Mesendoderm (in vitro differentiated cells): ENCODE data around the gene CXCR6. TPM values are rescaled to one million over a fixed set of nuclear protein-coding genes. Genes with fewer than 3 reads are reported as not detected.

ENCODE experiments used
- DNase-seq: peaks from one replicate; pipeline ENCODE4 v3.0.0; 2013
- H2AK5ac ChIP-seq: 2 replicates; pipeline ENCODE4 v1.6.1; 2013; ENCODE audit warnings: low read length, inconsistent platforms
- H2BK120ac ChIP-seq: 2 replicates; pipeline ENCODE4 v1.6.1; 2013; ENCODE audit warnings: low read depth, mild to moderate bottlenecking, low read length, moderate library complexity, mixed read lengths
- H2BK15ac ChIP-seq: replicated peaks from 2 replicates; pipeline ENCODE4 v1.6.1; 2013; ENCODE audit warnings: low read depth, mild to moderate bottlenecking, moderate library complexity
- H2BK5ac ChIP-seq: 2 replicates; pipeline ENCODE4 v1.6.1; 2013; ENCODE audit warnings: low read length, inconsistent platforms
- H3K18ac ChIP-seq: 2 replicates; pipeline ENCODE4 v1.6.1; 2013; ENCODE audit warnings: mild to moderate bottlenecking, low read length, mixed read lengths
- H3K23ac ChIP-seq: one replicate; pipeline ENCODE4 v1.6.1; 2013; ENCODE audit warnings: low read length
- H3K27ac ChIP-seq: 2 replicates; pipeline ENCODE4 v1.5.1; 2013; ENCODE audit warnings: low read depth, mild to moderate bottlenecking, inconsistent platforms, low read length, moderate library complexity
- H3K27me3 ChIP-seq: 2 replicates; pipeline ENCODE4 v1.6.1; 2013; ENCODE audit warnings: low read length, control low read depth, mild to moderate bottlenecking, inconsistent platforms; ENCODE audit not compliant: insufficient read depth, poor library complexity
- H3K36me3 ChIP-seq: 2 replicates; pipeline ENCODE4 v1.6.1; 2013; ENCODE audit warnings: low read length, inconsistent platforms; ENCODE audit not compliant: control insufficient read depth, insufficient read depth
- H3K4ac ChIP-seq: one replicate; pipeline ENCODE4 v1.6.1; 2013; ENCODE audit warnings: low read depth, mild to moderate bottlenecking, low read length, moderate library complexity
- H3K4me1 ChIP-seq: 2 replicates; pipeline ENCODE4 v1.6.1; 2013; ENCODE audit warnings: low read depth, low read length, inconsistent platforms; ENCODE audit not compliant: control insufficient read depth
- H3K4me2 ChIP-seq: 2 replicates; pipeline ENCODE4 v1.6.1; 2013; ENCODE audit warnings: low read length
- H3K4me3 ChIP-seq: 2 replicates; pipeline ENCODE4 v1.5.1; 2013; ENCODE audit warnings: mild to moderate bottlenecking, low read length
- H3K56ac ChIP-seq: one replicate; pipeline ENCODE4 v1.6.1; 2013; ENCODE audit warnings: low read length
- H3K79me1 ChIP-seq: 2 replicates; pipeline ENCODE4 v1.6.1; 2013; ENCODE audit warnings: low read length, inconsistent platforms
- H3K79me2 ChIP-seq: 2 replicates; pipeline ENCODE4 v1.6.1; 2013; ENCODE audit warnings: mild to moderate bottlenecking, low read length; ENCODE audit not compliant: control insufficient read depth, insufficient read depth
- H3K9ac ChIP-seq: 2 replicates; pipeline ENCODE4 v1.6.1; 2013; ENCODE audit warnings: low read length, inconsistent platforms
- H4K5ac ChIP-seq: one replicate; pipeline ENCODE4 v1.6.1; 2013; ENCODE audit warnings: low read length
- H4K8ac ChIP-seq: one replicate; pipeline ENCODE4 v1.6.1; 2013; ENCODE audit warnings: low read depth, mild to moderate bottlenecking, control low read depth, low read length, moderate library complexity
- WGBS: extraction: QIAGEN DNeasy Blood & Tissue Kit; methylation state at CpG from one replicate; pipeline ENCODE4 v1.1.7; 2013; ENCODE audit warnings: low lambda C conversion rate, missing lambda C conversion rate; ENCODE audit not compliant: insufficient coverage; ENCODE audit errors: extremely low coverage; 5-methylcytosine and 5-hydroxymethylcytosine counted together
- polyA plus RNA-seq, 2 experiments: library from polyadenylated mRNA; stranded (reverse); fragments of 200-250 nt; gene quantifications; one replicate each; pipeline ENCODE4 v1.2.3, GENCODE V29; 2013

Gene CXCR6
- polyA plus RNA-seq (2013, experiment 1 of 2): not detected
- polyA plus RNA-seq (2013, experiment 2 of 2): not detected

- Histone ChIP-seq H2AK5ac (no peak within 1 kb of the TSS), H4K5ac (no peak within 1 kb of the TSS), H3K79me2 (no peaks in the 10 kb centered on the region), H3K36me3 (no peaks in the 10 kb centered on the region), H2BK5ac (no peak within 1 kb of the TSS), H3K18ac (no peak within 1 kb of the TSS), H2BK15ac (no peak within 1 kb of the TSS), H2BK120ac (no peak within 1 kb of the TSS), H3K9ac (no peak within 1 kb of the TSS), H3K4me2 (no peak within 1 kb of the TSS), H3K27me3 (no peaks in the 10 kb centered on the region), H3K27ac (no peak within 1 kb of the TSS), H3K56ac (no peak within 1 kb of the TSS), H3K79me1 (no peaks in the 10 kb centered on the region), H3K4me3 (no peak within 1 kb of the TSS), H4K8ac (no peak within 1 kb of the TSS), H3K4ac (no peak within 1 kb of the TSS), H3K4me1 (no peaks in the 10 kb centered on the region), H3K23ac (no peak within 1 kb of the TSS)
- DNase-seq: no peak
- WGBS: no CpG with 5 or more reads among the region's 8 CpGs
These were observed at the start of gene CXCR6 for GRCh38 chr3:45943207-45943846. CXCR6 (plus strand) TSS chr3:45943464; CDS start chr3:45946482, 3,018 bp downstream.

GRCh38 chr3:45894015-45894414 is 49.2 kb upstream of the CXCR6 start:
- H3K4me3 ChIP-seq: no peak overlapping the region
- no peak overlapping the region for H3K4me2 ChIP-seq
- no peak overlapping the region for H3K9ac ChIP-seq
- H3K4ac ChIP-seq: no peak overlapping the region
- H3K27me3 ChIP-seq: no peaks in the 10 kb centered on the region
- no peak overlapping the region for H3K23ac ChIP-seq
- H3K27ac ChIP-seq: no peak overlapping the region
- H4K5ac ChIP-seq: no peak overlapping the region
- no CpG with 5 or more reads among the region's 6 CpGs for WGBS
- DNase-seq: no peak
- no peak overlapping the region for H2BK5ac ChIP-seq
- H3K56ac ChIP-seq: no peak overlapping the region
- H2BK120ac ChIP-seq: no peak overlapping the region
- H2AK5ac ChIP-seq: no peak overlapping the region
- no peak overlapping the region for H2BK15ac ChIP-seq
- H3K4me1 ChIP-seq: no peaks in the 10 kb centered on the region
- no peaks in the 10 kb centered on the region for H3K79me2 ChIP-seq
- no peak overlapping the region for H3K18ac ChIP-seq
- no peaks in the 10 kb centered on the region for H3K79me1 ChIP-seq
- no peaks in the 10 kb centered on the region for H3K36me3 ChIP-seq
- H4K8ac ChIP-seq: no peak overlapping the region

GRCh38 chr3:45895686-45896468 is 47.4 kb upstream of the CXCR6 start:
- no peak overlapping the region for H3K4me2 ChIP-seq
- no peak overlapping the region for H2BK5ac ChIP-seq
- H2AK5ac ChIP-seq: no peak overlapping the region
- H3K23ac ChIP-seq: no peak overlapping the region
- H3K56ac ChIP-seq: no peak overlapping the region
- H3K79me1 ChIP-seq: no peaks in the 10 kb centered on the region
- no peak overlapping the region for H4K5ac ChIP-seq
- H3K18ac ChIP-seq: no peak overlapping the region
- no CpG with 5 or more reads among the region's 5 CpGs for WGBS
- H3K79me2 ChIP-seq: no peaks in the 10 kb centered on the region
- no peaks in the 10 kb centered on the region for H3K27me3 ChIP-seq
- no peak overlapping the region for H4K8ac ChIP-seq
- H2BK120ac ChIP-seq: no peak overlapping the region
- no peak overlapping the region for H3K4ac ChIP-seq
- H3K9ac ChIP-seq: no peak overlapping the region
- no peak overlapping the region for H3K4me3 ChIP-seq
- DNase-seq: no peak
- no peak overlapping the region for H2BK15ac ChIP-seq
- no peaks in the 10 kb centered on the region for H3K36me3 ChIP-seq
- no peak overlapping the region for H3K27ac ChIP-seq
- H3K4me1 ChIP-seq: no peaks in the 10 kb centered on the region

GRCh38 chr3:45896956-45897355 is 46.3 kb upstream of the CXCR6 start:
- Histone ChIP-seq H3K79me2 (no peaks in the 10 kb centered on the region), H3K4me1 (no peaks in the 10 kb centered on the region), H3K36me3 (no peaks in the 10 kb centered on the region), H4K5ac (no peak overlapping the region), H3K27ac (no peak overlapping the region), H2AK5ac (no peak overlapping the region), H3K4me3 (no peak overlapping the region), H3K23ac (no peak overlapping the region), H3K9ac (no peak overlapping the region), H2BK15ac (no peak overlapping the region), H3K79me1 (no peaks in the 10 kb centered on the region), H3K4me2 (no peak overlapping the region), H2BK5ac (no peak overlapping the region), H2BK120ac (no peak overlapping the region), H4K8ac (no peak overlapping the region), H3K18ac (no peak overlapping the region), H3K4ac (no peak overlapping the region), H3K56ac (no peak overlapping the region), H3K27me3 (no peaks in the 10 kb centered on the region)
- no peak for DNase-seq
- WGBS: no CpG with 5 or more reads among the region's 3 CpGs

- no peak overlapping the region for H2BK5ac ChIP-seq
- H3K18ac ChIP-seq: no peak overlapping the region
- H3K4me3 ChIP-seq: no peak overlapping the region
- H3K27ac ChIP-seq: no peak overlapping the region
- H4K5ac ChIP-seq: no peak overlapping the region
- no peak overlapping the region for H3K4ac ChIP-seq
- H3K4me1 ChIP-seq: no peaks in the 10 kb centered on the region
- H2BK15ac ChIP-seq: no peak overlapping the region
- no peaks in the 10 kb centered on the region for H3K27me3 ChIP-seq
- H2AK5ac ChIP-seq: no peak overlapping the region
- H3K4me2 ChIP-seq: no peak overlapping the region
- H3K23ac ChIP-seq: no peak overlapping the region
- H3K79me2 ChIP-seq: no peaks in the 10 kb centered on the region
- H3K56ac ChIP-seq: no peak overlapping the region
- no peak for DNase-seq
- no peak overlapping the region for H4K8ac ChIP-seq
- no CpG with 5 or more reads among the region's 3 CpGs for WGBS
- no peak overlapping the region for H2BK120ac ChIP-seq
- no peak overlapping the region for H3K9ac ChIP-seq
- no peaks in the 10 kb centered on the region for H3K36me3 ChIP-seq
- no peaks in the 10 kb centered on the region for H3K79me1 ChIP-seq
These were observed 38.3 kb upstream of the CXCR6 start for GRCh38 chr3:45904931-45905330.
